Epithelial cell of proximal tubule (primary cell): ENCODE measurements around the gene C10orf67. TPM values are rescaled to one million over a fixed set of nuclear protein-coding genes. Genes with fewer than 3 reads are reported as not detected.
"Not testable (repeated sequence)": the region's sequence is repeated elsewhere in the genome, so short reads cannot be mapped to it uniquely, and the experiment has no call there.

Source experiments
- DNase-seq: peaks from one replicate; pipeline ENCODE4 v3.0.0-alpha.2; 2011; ENCODE audit warnings: low read depth
- H3K4me3 ChIP-seq: 2 replicates; pipeline ENCODE4 v1.5.1; 2011; ENCODE audit warnings: low read depth, mild to moderate bottlenecking, low read length
- total RNA-seq: library from RNA; depleted of rRNA; stranded (reverse); fragments of >200 nt; gene quantifications from 2 replicates; pipeline ENCODE4 v1.2.3, GENCODE V29; 2015
- TF ChIP-seq, protein P1 (sequence below): conservative IDR thresholded peaks from 2 replicates; pipeline ENCODE4 v1.5.1; 2012; ENCODE audit warnings: low read depth, mild to moderate bottlenecking, low read length

The C10orf67 gene
- total RNA-seq, result 0.40 and 0.43 TPM in 2 replicates

DNA sequence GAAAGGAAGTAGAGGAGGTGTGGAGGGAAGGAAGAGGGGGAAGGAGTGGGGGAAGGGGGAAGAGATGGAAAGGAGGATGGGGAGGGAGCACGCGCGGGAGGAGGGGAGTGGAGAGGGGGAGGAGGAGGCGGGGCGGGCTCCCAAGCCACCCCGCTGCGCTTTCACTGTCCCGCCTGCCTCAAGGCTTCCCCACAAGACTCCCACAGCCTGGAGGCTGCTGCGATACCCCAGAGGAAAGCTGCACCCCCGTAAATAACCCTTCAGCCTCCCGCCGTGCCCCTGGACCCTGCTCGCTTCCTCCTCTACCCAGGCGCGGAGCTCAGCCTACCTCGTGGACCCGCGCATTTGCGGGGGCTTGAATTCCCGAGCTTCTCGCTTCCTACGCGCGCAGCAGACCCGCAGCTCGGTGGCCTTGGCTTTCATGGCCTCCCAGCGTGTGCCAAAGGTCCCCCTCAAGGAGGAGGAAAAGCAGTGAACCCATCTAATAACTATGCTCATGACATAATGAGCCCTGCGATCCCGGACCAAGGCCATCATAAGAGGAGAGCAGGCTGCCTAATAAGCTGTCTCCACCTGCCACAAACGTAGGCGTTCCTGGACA lies at the start of gene C10orf67:
Gene C10orf67 (minus strand): TSS at position 557 of the 601 bp plus-strand sequence. CDS start 23 bp downstream, at position 534.
- TF ChIP-seq, protein P1, sequence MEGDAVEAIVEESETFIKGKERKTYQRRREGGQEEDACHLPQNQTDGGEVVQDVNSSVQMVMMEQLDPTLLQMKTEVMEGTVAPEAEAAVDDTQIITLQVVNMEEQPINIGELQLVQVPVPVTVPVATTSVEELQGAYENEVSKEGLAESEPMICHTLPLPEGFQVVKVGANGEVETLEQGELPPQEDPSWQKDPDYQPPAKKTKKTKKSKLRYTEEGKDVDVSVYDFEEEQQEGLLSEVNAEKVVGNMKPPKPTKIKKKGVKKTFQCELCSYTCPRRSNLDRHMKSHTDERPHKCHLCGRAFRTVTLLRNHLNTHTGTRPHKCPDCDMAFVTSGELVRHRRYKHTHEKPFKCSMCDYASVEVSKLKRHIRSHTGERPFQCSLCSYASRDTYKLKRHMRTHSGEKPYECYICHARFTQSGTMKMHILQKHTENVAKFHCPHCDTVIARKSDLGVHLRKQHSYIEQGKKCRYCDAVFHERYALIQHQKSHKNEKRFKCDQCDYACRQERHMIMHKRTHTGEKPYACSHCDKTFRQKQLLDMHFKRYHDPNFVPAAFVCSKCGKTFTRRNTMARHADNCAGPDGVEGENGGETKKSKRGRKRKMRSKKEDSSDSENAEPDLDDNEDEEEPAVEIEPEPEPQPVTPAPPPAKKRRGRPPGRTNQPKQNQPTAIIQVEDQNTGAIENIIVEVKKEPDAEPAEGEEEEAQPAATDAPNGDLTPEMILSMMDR, result no peak
- H3K4me3 ChIP-seq, result peak within 1 kb of the TSS; percentile 76
- DNase-seq, result no peak

DNA sequence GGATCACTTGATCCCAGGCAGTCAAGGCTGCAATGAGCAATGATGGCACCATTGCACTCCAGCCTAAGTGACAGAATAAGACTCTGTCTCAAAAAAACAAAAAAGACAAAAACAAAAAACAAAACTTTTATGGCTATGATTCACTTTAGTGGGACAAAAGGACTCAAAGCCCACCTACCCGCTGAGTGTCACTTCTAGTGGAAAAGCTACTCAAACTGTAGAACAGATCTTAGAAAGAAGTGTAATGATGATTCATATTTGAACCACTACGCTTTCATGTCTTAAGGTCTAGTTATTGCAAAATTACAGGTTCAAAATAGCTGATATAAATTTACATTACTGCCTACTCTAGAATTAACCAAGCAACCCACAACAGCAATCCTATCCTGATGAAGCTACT lies 47.2 kb upstream of the C10orf67 start:
- no peak overlapping the region for H3K4me3 ChIP-seq
- DNase-seq, result no peak
- TF ChIP-seq, protein P1, result no peak

DNA sequence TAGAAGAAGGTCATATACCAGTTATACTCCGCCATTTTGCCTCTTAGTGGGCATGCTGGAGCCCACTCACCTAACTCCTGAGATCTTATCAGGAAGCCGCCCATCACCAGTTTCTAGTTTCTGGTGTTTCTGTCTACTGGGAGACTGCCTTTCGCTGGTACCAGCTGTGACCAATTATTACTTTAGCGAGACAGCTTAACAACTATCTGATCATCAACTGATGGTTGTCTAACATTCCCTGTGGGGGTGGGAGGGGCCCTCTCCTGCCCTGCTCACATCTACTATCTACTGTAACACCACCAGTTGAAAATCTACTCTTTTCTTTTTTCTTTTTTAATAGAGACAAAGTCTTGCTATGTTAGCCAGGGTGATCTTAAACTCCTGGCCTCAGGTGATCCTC lies 46.2 kb upstream of the C10orf67 start:
- H3K4me3 ChIP-seq, result no peak overlapping the region
- no peak for DNase-seq
- TF ChIP-seq, protein P1, result no peak

DNA sequence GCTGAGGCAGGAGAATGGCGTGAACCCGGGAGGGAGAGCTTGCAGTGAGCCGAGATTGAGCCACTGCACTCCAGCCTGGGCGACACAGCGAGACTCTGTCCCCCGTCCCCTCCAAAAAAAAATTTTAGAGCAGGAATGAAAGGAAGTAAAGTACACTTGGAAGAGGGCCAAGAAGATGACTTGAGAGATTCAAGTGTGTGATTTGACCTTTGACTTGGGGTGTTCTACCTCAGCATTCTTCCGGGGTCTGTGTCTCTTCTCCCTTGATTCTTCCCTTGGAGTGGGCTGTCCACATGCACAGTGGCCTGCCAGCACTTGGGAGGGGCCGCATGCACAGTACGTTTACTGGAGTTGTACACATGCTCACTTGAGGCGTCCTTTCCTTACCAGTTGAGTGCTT lies 45.8 kb upstream of the C10orf67 start:
- not testable (repeated sequence) for H3K4me3 ChIP-seq, DNase-seq

DNA sequence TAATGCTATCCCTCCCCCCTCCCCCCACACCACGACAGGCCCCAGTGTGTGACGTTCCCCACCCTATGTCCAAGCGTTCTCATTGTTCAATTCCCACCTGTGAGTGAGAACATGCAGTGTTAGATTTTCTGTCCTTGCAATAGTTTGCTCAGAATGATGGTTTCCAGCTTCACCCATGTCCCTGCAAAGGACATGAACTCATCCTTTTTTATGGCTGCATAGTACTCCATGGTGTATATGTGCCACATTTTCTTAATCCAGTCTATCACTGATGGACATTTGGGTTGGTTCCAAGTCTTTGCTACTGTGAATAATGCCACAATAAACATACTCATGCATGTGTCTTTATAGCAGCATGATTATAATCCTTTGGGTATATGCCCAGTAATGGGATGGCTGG lies 42.9 kb upstream of the C10orf67 start:
- not testable (repeated sequence) for H3K4me3 ChIP-seq, DNase-seq

DNA sequence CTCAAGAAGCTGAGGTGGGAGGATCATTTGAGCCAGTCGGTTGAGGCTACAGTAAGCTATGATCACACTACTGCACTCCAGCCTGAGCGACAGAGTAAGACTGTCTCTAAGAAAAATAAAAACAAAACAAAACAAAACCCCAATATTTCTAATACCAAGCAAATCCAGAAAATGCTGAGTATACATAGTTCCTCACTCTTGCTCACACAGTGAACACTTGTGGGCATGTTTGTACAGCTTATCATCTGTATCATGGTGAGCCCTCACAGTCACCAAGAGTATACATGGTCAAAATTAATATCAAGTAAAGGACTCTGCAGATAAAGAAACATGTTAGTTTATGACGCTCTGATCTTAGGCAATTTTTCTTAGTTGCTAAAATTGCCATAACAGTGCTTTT lies 41.5 kb upstream of the C10orf67 start:
- H3K4me3 ChIP-seq, result no peak overlapping the region
- no peak for DNase-seq
- TF ChIP-seq, protein P1, result no peak

DNA sequence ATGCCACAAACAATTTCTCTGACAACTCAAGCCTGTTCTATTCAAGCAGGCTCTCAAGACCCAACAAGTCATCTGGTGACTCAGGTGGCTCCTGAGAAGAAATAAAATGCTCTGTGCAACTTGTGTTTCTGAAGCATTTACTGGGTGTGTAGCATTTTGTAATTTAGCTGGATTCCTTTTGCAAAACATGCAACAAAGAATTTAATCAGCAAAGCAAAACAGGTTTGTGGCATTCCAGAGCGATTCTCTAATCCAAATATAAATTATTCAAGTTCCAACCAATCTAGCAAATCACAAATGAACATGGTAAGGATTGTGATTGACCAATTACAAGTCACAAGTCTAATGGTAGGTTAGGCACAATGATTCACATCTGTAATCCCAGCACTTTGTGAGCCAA lies 39.8 kb upstream of the C10orf67 start:
- H3K4me3 ChIP-seq, result no peak overlapping the region
- DNase-seq, result no peak
- TF ChIP-seq, protein P1, result no peak

DNA sequence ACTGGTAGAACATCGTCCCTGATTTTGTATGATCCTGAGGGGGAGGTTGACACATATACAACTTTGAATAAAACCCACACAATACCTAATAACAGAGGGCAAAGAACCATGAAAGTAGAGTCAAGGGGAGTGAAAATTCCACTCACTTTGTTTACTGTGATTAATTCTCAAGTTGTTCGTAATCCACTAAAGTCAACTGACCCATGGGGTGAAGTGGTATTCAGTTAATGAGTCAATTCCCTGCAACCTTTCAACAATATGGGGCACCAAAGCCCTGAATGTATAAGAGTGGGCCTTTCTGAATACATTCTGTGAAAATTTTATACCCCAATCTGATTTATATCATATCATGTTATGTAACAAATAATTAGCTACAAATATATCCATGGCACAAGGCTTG lies 39.0 kb upstream of the C10orf67 start:
- H3K4me3 ChIP-seq, result no peak overlapping the region
- TF ChIP-seq, protein P1, result no peak
- no peak for DNase-seq
